Measurements from ENCODE around the gene WBP1. TPM values are rescaled to one million over a fixed set of nuclear protein-coding genes. Genes with fewer than 3 reads are reported as not detected.

The WBP1 gene
- total RNA-seq, 1 donor from 2014 or later, result 96.9 TPM

GRCh38 chr2:74510272-74510671 is 52.0 kb downstream of the WBP1 start:
- Histone ChIP-seq H3K4me3 (ENCODE audit: low read depth, low read length) (no peak overlapping the region), H3K27me3 (ENCODE audit: control insufficient read depth, insufficient read depth, low read length) (peaks cover 45% of the 10 kb centered on the region), H3K36me3 (ENCODE audit: control insufficient read depth, insufficient read depth, low read length) (no peaks in the 10 kb centered on the region)
- TF ChIP-seq CTCF (IDR thresholded peaks at IDR 0.05; ENCODE audit: insufficient read depth, low read length, poor library complexity, severe bottlenecking), result no peak
- no peak for DNase-seq (ENCODE audit: low read depth)

Other genes starting within 250 kb of the WBP1 start
- 1.2 and 1.8 TPM in 2 replicates for gene SLC4A5, start 115.0 kb upstream of the WBP1 start, total RNA-seq
- 124 and 129 TPM in 2 replicates for gene DCTN1, start 78.1 kb upstream of the WBP1 start, total RNA-seq
- gene C2orf81, start 36.8 kb upstream of the WBP1 start, total RNA-seq, result 3.0 and 4.3 TPM in 2 replicates
- 24.6 and 28.0 TPM in 2 replicates for gene WDR54, start 36.7 kb upstream of the WBP1 start, total RNA-seq
- gene RTKN, start 16.5 kb upstream of the WBP1 start, total RNA-seq, result 88.4 and 103 TPM in 2 replicates
- 20.6 and 31.3 TPM in 2 replicates for gene INO80B, start 3.4 kb upstream of the WBP1 start, total RNA-seq
- 68.1 and 70.9 TPM in 2 replicates for gene MOGS, start 6.9 kb downstream of the WBP1 start, total RNA-seq
- 18.7 and 24.6 TPM in 2 replicates for gene MRPL53, start 14.2 kb downstream of the WBP1 start, total RNA-seq
- 4.4 and 9.5 TPM in 2 replicates for gene CCDC142, start 24.6 kb downstream of the WBP1 start, total RNA-seq
- gene TTC31, start 24.6 kb downstream of the WBP1 start, total RNA-seq, result 19.1 and 20.3 TPM in 2 replicates
- gene LBX2, start 41.2 kb downstream of the WBP1 start, total RNA-seq, result 1.9 and 3.4 TPM in 2 replicates
- gene PCGF1, start 49.3 kb downstream of the WBP1 start, total RNA-seq, result 17.1 and 19.3 TPM in 2 replicates
- 0.27 TPM in 1 of 2 replicates, not detected in the other for gene TLX2, start 56.0 kb downstream of the WBP1 start, total RNA-seq
- gene DQX1, start 67.8 kb downstream of the WBP1 start, total RNA-seq, result not detected in 2 replicates
- 143 TPM in 2 replicates for gene AUP1, start 71.3 kb downstream of the WBP1 start, total RNA-seq
- 35.1 and 36.0 TPM in 2 replicates for gene HTRA2, start 71.5 kb downstream of the WBP1 start, total RNA-seq
- gene LOXL3, start 95.5 kb downstream of the WBP1 start, total RNA-seq, result 3.3 and 4.2 TPM in 2 replicates
- gene DOK1, start 96.3 kb downstream of the WBP1 start, total RNA-seq, result 23.6 and 27.7 TPM in 2 replicates
- 1.3 and 1.6 TPM in 2 replicates for gene M1AP, start 189.9 kb downstream of the WBP1 start, total RNA-seq
- gene SEMA4F, start 195.8 kb downstream of the WBP1 start, total RNA-seq, result 11.2 and 16.4 TPM in 2 replicates